ENCODE results near the gene SLC6A7.
"Not testable (repeated sequence)": the region's sequence is repeated elsewhere in the genome, so short reads cannot be mapped to it uniquely, and the experiment has no call there.

The SLC6A7 gene

GRCh38 chr5:150246429-150246828, 56.6 kb downstream of the SLC6A7 start:
- DNase-seq, result no peak

DNA sequence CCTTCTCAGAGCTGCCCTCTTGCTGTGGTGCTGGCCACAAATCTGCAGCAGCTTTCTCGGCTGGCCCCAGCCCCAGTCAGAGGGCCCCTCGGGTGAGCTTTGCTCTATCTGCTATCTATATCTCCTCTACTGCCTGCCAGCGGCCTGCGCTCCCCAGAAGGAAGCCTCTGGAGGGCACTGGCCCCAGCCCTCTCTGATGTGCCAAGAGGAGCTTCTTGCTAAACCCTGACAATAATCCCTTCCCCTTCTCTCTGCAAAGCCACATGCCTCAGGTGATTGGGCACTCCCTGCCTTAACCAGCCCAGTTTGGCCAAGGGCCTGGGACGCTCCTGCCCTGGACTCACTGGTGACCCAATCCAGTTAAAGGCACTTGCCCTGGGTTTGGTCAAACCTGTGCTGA, 57.0 kb downstream of the SLC6A7 start:
- no peak for DNase-seq

DNA sequence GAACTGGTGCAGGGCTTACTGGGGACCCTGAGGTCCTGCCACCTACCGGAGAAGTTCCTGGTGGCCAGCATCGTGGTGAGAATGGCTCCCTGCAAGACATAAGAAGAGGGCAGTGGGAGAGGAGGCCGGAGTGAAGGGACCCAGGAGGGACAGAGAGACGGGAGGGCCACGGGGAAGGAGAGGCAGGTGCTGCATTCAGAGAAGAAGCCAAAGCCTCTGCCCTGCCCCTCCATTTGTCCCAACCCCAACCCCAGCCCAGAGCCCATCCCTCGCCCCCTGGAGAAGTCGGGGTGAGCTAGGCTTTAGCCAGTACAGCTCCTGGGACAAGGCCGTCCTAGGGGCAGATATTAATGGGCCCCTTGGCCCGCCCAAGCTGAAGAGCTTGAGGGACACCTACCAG, 57.9 kb downstream of the SLC6A7 start:
- DNase-seq, result no peak

DNA sequence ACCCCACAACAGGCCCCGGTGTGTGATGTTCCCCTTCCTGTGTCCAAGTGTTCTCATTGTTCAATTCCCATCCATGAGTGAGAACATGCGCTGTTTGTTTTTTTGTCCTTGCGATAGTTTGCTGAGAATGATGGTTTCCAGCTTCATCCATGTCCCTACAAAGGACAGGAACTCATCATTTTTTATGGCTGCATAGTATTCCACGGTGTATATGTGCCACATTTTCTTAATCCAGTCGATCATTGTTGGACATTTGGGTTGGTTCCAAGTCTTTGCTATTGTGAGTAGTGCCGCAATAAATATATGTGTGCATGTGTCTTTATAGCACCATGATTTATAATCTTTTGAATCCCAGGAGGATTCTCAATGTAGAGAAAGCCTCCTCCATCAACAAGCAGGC, 58.6 kb downstream of the SLC6A7 start:
- not testable (repeated sequence) for DNase-seq

DNA sequence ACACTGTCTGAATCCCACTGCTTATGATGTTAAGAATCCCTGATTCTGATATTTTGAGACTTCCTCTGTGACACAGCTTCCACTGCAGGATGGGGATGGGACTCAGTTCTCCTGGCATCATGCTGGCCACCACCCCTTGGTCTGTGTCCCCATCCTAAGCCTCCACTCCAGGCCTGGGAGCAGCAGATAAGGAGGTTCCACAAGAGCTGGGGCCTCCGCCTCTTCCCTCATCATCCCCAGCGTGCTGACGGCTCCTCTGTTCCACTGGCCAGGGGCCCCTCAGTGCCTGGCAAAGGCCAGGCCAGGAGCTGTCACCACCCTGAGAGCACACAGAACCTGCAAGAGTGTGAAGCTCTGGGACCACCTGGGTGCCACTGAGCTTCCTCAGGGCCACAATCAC, 59.1 kb downstream of the SLC6A7 start:
- no peak for DNase-seq

DNA sequence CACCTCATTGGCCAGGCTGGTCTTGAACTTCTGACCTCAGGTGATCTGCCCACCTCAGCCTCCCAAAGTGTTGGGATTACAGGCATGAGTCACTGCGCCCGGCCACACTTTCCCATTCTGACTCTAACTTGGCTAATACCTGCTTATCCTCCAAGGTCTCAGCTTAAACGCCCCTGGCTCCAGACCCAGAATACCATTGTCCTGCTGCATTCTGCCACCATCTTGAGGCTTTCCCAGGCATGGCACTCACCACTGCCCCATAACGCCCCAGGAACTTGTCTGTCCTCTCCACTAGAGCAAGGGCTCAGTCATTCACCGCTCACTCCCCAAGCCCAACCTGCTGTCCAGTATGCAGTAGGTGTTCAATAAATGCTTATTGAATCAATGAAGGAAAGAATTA, 59.9 kb downstream of the SLC6A7 start:
- DNase-seq, result no peak

GRCh38 chr5:150251504-150251903, 61.6 kb downstream of the SLC6A7 start:
- no peak for DNase-seq

DNA sequence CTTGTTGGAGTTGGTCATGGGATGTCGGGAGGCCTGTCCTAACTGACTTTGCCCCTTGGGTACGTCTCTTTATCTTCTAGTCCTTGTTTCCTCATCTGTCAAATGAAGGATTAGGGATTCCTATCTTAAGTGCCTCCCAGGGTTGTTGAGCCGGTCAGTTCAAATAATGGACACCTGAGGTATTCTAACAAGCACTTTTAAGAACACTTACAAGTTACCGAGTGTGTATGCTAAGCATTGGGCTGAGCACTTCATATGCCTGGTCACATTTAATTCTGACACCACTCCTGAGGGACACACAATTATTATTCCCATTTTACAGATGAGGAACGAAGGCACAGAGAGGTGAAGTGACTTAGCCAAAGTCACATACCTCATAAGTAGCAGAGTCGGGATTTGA, 62.6 kb downstream of the SLC6A7 start:
- DNase-seq, result no peak

DNA sequence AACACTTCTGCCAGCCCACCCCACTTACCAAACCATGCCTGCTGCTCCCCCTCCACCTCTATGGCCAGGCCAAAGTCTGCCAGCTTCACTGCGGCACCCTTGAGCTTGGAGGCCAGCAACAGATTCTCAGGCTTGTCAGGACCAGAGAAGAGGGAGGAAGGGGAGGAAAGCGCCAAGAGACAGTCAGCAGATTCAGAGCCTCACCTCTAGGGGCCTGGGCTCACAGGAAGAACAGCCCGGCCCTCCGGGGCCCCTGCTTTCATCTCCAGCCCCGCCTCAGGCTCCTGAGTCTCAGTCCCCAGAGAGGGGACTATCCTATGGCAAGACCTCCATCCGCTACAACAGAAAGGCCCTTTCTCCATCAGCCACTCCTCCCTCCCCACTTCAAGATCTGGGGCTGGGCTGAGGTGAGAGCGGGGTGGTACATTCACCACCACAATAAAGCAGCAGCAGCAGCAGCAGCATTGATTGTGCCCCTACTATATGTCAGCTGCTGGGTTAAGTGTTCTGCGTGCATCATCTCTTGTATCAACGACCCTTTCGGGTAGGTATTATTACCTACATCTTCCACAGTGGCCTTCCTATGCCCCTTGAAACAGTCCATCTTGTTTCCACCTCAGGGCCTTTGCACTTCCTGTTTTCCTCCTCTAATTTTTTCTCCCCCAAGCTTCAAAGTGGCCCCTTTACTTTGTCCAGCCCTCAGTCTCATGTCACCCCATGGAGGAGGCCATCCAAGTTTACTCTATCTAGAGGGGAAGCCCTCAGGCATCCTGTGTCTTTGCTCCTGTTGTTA, 63.8 kb downstream of the SLC6A7 start:
- no peak for DNase-seq

GRCh38 chr5:150254363-150254762, 64.5 kb downstream of the SLC6A7 start:
- DNase-seq, result no peak

DNA sequence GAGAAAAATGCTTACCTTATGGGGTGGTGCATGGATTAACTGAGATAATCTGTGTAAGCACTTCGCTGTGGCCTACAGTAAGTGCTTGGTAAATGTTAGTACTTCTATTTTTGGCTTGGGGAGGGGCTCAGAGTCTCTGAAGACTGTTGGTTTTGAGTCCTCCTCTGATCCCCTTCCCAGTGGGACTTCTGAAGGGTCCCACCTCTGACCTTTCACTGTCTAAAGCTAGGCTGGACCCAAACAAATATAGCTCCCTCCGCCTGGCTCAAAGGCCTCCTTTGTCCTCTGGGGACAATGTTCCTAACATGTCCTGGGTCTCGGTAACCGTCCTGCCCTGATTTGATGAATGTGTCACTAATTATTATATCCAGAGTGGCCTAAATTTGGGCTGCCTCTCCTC, 64.9 kb downstream of the SLC6A7 start:
- DNase-seq, result no peak

GRCh38 chr5:150255659-150256409, 66.0 kb downstream of the SLC6A7 start:
- peak; percentile 58 for DNase-seq

GRCh38 chr5:150256410-150257064, 66.7 kb downstream of the SLC6A7 start:
- peak; percentile 75 for DNase-seq

GRCh38 chr5:150257424-150257823, 67.6 kb downstream of the SLC6A7 start:
- peak; percentile 50 for DNase-seq

DNA sequence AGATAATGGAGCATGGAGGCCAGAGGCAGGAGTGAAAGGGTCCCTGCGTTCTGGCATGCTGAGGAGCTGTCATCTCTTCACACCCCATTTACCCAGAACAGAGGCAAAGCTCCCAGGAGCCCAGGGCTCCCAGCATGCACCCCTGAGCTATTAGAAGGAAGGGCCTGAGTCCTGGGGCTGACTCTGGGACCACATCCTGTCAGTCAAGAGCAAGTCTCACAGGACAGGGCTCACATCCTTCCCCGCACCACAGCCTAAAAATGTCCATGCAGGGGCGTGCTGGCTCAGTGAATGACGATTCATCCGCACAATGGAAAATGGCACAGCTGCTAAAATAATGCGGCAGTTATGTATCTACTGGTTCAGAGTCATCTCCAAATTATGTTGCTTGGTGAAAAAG, 68.3 kb downstream of the SLC6A7 start:
- no peak for DNase-seq

Measured in islet precursor cell (in vitro differentiated cells).